Stimulated activated CD8-positive, alpha-beta memory T cell treated with anti-CD3 and anti-CD28 coated beads, Interleukin-7, amount 100 ng/mL, for 48 hours (primary cell): ENCODE data around the gene FBXL13.
"Not testable (repeated sequence)": the region's sequence is repeated elsewhere in the genome, so short reads cannot be mapped to it uniquely, and the experiment has no call there.

ENCODE experiments used
- DNase-seq, 2 donors: peaks; one replicate each; pipeline ENCODE4 v3.0.0-alpha.2; 2020; ENCODE audit warnings: low read depth in 1 of 2; ENCODE audit errors: extremely low read depth in 1 of 2

The FBXL13 gene

DNA sequence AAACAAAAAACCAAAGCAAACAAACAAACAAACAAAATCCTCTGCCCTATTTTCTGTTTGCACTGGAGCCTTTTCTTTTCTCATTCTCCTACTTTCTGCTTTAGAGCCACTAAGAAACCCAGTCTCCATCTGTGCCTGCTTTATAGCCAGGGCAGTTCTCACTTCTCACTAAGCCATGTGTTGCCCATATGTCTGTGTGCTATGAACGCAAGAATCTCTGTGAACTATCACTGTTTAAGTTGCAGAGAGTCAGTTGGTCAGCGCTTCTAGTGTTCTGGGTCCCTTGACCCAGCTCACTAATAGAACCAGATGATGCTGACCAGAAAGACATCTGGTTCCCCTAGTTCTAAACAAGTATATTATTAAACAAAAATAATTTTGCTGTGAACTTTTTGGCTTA, 244.4 kb downstream of the FBXL13 start:
- no peak for DNase-seq

DNA sequence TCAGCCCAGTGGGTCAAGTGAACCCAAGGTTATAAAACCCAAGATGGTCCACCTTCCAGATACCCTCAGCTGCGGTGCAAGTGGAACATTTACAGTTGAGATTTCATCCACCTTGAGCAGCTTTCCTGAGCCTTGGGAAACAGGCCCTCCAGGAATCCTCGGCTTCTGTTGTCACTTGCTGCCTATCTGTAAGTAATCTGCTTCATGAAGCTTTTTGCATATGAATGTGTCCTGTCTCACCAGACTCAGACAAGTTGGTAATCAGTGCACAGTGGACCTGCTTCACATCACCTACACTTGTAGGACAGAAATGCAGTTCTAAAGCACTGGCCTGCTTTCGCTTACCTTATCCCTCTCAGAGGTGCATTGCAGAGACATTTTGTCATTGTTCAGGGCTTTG, 245.5 kb downstream of the FBXL13 start:
- DNase-seq = no peak

DNA sequence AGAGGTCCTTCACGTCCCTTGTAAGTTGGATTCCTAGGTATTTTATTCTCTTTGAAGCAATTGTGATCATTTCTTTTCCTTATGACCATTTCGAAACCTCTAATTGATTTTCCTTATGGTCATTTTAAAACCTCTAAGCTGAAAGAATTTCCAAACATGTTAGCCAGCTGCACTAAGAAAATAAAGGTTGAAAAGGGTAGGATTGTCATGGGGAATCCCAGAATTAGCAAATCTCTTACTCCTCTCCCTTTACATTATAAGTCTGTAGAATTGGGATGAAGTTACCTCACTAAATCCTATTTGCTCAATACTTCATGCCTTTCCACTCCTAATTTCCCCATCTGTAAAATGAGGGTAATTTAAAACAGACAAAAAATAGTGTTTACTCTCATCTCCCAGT, 246.3 kb downstream of the FBXL13 start:
- DNase-seq = no peak

DNA sequence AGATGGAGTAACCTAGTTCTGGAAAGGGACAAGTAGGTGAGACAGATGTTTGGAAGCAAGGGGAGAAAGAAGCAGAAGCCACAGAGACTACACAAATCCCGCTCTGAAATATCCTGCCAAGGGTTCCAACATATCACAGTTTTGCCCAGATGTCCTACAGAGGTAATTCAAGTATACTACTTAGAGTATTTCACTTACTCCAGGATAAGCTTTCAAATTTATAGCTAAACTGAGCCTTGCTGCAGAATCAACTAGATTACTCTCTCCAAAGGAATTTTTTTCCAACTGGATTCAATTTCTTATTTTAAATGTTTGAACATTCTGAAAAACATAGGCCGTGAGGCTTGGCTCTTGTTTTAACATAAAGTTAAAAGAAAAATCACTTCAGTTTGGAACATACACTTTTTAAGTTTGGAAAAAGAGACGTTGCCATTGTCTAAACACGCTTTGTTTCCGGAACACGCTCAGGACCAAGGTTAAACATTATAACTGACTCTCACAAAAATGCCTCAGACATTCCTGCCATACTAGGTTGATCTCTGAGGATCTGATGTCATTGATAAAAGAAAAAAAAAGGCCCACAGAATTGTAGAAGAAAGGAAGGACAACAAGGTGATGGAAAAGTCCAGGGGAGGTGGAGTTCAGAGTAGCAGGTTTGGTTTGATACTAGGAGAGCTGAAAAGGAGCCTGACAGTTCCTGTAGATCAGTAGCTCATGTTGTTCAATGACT, 251.0 kb downstream of the FBXL13 start:
- DNase-seq = no peak

DNA sequence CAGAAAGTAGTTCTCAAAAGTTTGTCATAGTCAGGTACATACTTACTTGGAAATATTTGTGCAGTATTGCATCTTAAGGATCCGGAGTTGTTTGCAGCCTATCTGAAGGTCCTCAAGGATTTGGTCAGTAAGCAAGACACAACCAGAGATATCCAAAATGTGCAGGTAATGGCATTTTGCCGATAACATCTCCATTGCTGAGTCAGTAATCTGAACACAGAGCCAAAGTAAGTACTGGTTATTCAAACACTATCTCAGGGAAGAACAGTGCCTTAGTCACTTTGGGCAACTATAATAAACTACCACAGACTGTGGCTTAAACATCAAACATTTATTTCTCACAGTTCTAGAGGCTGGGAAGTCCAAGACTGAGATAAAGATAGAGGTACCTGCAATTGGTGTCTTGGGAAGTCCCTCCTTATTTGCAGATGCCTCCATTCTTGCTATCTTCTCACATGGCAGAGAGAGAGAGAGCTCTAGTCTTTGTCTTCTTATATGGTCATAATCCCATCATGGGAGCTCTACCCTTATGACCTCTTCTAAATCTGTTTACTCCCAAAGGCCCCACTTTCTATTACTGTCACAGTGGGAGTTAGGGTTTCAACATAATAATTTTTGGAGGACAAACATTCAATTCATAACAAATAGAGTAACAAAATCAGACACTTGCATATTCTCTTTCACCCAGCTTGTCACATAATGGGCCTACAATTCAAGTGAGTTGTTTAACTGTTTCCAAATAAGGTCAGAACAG, 252.4 kb downstream of the FBXL13 start:
- no peak for DNase-seq

DNA sequence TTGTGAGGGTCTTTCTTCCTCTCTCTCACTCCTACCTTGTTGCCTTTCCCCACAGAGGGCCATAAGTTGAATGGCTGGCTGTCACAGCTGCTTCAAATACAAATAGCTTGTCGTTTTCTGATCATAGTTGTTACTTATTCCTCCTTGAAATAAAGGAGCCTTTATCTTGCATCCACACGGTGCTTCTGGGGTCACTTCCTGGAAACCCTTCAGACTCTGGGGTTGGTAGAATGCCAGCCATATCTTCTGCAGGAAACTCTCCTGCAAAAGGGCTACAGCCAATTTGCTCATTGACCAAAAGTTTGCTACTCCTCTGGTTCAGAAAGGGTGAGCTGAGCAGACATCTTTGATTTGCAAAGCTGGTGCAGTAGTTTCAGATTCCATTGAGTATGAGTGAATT, 255.4 kb downstream of the FBXL13 start:
- DNase-seq = no peak

DNA sequence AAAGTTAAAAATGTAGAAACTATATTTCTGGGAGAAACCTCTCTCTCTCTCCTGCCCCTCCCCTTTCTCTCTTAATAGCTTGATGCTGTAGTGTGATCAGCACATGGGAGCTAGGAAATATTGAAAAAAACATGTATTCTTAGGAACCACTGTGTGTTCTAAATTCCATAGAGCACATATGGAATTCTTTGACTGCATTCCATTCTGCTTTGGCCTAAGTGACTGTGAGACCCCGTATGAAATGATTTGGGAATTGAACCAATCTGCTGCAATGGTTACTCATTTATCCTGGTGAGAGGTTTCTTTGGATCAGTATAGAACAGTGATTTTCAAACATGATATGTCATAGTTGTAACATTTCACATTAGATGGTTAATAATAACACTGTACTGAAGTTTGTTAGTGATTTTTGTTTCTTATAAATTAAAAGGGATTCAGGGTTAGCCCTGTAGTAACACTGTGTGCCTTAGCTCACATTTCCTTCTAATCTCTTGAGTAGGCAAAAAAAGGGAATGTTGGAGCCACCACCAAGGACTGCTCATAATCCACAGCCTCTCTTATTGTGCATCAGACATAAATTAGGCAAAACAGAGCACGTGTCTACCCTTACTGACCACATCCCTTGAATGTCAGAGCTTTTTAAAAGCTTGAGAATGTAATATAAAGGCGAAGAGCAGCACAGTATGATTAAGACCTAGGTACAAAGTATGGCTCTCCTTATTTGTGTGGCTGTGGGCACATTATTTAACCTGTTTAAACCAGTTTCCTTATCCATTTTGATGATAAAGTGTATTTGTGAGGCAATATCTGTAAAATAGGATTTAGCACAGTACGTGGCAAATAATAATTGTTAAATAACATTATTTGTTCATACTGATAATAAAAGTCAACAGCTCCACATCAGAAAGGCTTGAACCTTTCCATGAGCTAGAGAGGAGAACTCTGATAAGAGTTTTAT, 256.7 kb downstream of the FBXL13 start:
- DNase-seq = no peak

DNA sequence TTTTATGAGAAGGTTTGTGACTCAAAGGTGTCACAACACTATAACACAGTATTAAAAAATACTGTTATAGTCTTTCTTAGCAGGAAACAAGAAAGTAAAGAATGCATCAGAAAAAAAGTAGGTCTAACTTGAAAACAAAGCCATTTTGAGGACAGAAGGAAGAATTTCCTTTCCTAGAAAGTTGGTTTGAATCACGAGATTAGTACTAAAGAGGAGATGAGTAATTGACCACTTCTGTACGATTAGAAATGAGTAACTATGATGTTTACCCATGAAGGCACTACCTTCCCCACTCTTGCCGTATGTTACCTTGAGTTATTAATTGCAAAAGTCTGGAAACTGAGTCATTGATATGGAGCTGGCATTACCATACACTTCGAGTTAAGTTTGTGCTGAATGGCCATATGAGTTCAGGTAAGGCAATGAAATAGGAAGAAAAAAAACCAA, 260.5 kb downstream of the FBXL13 start:
- no peak for DNase-seq

DNA sequence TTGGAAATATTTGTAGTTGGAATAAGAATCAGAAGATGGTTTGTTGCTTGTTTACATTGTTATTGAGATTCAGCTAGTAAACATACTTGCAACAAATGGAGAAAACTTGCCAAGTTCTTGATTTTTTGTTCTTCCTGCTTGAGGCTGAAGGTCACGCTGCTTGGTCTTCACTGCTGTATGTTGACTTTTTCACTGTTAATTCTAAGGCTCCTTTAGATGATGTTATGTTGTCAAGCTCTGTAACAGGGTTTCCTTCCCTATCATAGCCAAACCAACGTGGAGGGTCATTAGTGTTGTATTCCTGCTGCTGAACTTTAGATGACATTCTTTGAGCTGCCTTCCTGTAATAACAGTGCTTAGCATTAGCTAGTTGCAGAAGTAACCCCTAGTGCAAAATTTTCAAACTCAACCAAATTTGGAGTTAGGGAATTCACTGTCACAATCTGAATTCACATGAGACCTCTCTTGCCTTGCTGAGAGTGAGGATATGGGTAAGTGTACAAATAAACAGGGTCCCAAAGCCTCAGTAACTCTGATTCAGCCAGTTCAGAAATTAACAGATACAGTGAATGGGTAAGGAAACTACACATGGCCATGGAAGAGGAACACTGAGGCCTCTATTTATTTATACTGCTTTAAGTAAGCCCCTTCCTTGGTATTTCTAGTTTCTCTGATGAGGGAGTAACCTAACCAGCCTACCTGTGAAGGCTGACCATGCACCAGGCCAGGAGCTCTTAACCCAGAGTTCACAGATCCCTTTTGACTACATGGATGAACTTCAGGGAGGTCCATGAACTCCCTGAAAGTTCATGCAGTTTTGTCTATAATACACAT, 261.2 kb downstream of the FBXL13 start:
- no peak for DNase-seq

DNA sequence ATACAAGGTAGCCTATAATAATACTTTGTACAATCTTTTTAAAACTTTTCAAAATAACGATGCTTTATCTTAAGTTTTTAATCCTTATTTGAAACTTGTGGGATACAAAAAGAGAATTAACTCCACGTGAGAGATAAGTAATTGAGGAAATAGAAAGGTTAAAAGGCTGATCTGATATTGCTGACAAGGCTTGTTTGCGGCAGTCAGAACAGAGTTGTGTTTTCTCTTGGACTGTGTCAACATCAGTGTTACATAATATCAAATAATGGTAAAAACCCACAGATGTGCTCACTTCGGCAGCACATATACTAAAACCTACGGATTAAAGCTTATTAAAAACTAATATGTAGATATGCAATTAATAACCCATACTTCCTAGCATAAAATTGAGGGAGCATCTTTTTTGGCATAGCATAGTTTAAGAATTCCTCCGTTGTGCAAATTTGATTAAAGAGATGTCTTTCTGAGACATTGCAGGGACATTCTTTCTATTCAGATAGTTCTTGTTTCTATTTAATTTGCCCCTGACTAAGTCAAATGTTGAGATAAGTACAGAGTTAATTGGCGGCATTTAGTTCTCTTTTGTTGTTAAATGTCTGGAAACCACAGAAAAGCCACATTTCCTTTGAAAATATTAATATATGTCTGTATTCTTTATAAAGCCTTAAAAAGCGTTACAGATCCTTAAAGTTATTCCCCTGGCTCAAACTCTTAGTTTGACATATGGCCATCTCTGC, 262.5 kb downstream of the FBXL13 start:
- DNase-seq = no peak

DNA sequence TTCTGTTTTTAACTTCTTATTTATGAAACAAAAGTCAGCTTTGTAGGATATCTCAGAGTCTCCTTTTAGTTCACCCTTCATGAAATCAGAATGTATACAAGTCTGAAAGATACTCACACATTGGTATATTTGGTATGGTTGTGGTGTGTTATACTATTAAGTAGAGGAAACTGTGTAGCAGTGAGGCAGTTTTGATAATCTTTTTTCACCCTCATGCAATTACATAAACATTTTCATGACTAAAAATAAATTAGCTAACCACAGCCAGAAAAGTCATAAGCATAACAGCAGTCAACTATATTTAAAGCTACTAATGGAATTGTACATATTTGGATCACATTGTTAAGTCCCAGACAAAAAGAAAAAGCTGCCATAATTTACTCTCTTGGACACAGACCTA, 263.7 kb downstream of the FBXL13 start:
- no peak for DNase-seq

DNA sequence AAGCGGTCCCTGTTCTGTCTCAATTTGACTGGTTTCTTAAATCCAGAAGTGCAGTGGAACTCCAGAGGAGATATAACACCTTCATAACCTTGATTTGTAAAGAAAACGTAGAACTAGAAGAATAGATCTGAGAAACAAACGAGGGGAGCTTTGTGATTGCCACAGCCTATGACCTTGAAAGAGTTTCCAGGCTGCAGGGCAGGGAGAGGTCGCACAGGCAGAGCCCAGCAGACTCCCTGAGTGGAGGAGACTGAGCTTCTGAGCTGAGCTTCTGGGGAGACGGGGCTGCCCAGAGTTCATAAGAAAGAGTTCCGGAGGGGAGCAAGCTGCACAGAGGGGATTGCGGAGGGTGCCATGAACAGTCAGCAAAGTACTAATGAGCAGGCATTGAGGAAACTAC, 268.0 kb downstream of the FBXL13 start:
- DNase-seq = no peak

DNA sequence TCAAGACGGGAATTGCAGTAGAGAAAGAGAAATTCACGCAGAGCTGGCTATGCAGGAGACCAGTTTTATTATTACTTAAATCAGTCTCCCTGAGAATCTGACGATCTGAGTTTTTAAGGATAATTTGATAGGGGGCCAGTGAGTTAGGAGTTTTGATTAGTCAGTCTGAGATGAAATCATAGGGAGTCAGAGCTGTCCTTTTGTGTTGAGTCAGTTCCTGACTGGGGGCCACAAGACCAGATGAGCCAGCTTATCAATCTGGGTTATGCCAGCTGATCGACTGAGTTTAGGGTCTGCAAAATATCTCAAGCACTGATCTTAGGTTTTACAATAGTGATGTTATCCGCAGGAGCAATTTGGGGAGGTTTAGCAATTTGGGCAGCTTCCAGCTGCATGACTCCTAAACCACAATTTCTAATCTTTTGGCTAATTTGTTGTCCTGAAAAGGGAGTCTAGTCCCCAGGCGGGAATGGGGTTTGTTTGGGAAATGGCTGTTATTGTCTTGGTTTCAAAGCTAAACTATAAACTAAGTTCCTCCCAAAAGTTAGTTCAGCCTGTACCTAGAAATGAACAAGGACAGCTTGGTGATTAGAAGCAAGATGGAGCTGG, 278.5 kb downstream of the FBXL13 start:
- not testable (repeated sequence) for DNase-seq

DNA sequence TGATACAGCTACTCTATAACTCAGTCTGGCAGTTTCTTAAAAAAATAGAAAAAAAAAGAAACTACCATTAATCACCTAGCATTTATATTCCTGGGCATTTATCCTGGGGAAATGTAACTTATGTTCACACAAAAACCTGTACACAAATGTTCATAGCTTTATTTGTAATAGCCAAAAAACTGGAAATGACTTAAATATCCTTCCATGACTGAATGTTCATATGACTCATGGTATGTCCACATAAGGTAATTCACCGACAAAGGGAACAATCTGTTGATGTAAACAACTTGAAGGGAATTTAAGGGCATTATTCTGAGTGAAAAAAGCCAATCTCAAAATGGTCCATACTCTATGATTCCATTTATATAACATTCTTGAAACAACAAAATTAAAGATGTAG, 280.0 kb downstream of the FBXL13 start:
- not testable (repeated sequence) for DNase-seq

DNA sequence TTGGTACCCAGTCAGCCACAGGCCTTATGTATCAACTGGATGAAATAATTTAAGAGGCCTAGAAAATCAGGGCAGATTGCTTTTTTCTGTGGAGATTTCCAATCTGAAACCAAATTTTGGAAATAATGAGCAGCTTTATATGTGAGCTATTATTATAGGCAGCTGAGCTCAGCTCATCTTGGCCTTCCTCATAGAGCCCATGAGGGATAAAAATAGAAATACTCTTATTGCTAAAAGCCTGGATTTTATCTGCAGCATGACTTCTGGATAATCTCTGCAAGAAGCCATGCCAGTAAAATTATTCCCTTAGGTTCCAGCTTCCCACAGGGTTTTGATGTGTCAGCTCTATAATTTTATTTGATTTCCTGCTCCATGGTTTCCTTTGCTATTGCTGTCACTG, 282.8 kb downstream of the FBXL13 start:
- not testable (repeated sequence) for DNase-seq

DNA sequence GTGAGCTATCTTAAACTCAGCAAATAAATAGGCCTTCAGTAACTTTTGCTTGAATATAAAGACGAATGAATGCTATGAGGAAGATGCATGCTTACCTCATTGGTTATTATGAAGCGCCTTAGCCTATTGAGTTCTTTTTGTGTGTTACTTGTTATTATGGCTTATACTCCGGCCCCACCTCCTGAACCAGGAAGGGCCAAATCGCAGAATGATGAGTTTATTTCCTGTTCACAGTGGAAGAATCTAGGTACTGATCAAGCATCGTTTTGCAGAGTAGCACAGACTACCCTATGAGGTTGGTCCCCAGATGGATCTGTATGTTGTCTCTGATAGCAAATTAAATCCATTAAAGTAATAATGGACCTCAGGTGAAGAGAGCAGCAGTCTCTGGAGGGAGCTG, 283.2 kb downstream of the FBXL13 start:
- DNase-seq = not testable (repeated sequence)

DNA sequence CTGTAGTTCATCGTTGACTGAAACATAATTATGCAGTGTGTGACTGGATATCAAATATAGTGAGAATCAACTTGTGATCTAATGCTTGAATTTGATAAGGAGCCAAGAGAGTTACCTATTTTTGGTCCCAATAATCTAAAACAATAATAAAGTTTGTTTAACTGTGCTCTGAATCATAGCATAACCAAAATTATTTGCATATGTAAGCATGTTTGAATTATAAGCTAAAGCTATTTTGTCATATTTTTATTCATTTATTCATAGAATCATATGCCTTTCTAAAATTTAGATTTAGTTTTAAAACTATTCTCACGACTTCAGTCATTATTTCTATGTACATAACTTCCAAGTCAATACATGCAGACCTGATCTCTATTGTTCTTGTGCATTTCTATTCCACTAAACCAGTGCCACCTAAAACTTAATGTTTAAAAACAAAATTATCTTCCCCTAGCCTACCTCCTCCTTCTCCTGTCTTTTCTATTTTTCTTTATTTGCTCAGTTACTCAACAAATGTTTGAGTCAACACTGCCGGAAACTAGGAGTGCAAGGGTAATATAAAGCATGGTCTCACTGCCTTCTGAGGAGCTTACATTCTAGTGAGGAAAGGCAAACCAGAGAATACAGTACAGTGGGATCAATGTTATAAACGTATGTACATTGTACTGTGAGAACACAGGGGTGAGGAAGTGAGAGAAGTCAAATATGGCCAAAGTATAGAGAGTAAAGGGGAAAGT, 284.1 kb downstream of the FBXL13 start:
- not testable (repeated sequence) for DNase-seq

DNA sequence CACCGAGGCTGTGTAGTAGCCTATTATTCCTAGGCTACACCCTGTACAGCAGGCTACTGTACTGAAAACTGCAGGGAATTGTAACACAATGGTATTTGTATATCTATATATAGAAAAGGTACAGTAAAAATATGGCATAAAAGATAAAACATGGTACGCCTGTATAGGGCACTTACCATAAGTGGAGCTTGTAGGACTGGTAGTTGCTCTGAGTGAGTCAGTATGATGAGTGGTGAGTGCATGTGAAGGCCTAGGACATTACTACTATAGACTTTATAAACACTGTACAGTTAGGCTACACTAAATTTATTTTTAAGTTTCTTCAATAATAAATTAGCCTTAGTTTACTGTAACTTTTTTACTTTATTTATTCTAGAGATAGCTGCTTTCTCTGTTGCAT, 285.8 kb downstream of the FBXL13 start:
- DNase-seq = not testable (repeated sequence)

DNA sequence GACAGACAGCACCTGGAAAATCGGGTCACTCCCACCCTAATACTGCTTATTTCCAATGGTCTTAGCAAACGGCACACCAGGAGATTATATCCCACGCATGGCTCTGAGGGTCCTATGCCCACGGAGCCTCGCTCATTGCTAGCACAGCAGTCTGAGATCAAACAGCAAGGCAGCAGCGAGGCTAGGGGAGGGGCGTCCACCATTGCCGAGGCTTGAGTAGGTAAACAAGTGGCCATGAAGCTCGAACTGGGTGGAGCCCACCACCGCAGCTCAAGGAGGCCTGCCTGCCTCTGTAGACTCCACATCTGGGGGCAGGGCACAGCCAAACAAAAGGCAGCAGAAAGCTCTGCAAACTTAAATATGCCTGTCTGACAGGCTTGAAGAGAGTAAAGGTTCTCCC, 293.7 kb downstream of the FBXL13 start:
- not testable (repeated sequence) for DNase-seq
